ENCODE results near the gene TMEM151A. TPM values are rescaled to one million over a fixed set of nuclear protein-coding genes. Genes with fewer than 3 reads are reported as not detected.

Gene TMEM151A
- total RNA-seq, 4 donors from 2014 or later, result 1.6 to 14.8 (median 9.1) TPM; not detected in 1

DNA sequence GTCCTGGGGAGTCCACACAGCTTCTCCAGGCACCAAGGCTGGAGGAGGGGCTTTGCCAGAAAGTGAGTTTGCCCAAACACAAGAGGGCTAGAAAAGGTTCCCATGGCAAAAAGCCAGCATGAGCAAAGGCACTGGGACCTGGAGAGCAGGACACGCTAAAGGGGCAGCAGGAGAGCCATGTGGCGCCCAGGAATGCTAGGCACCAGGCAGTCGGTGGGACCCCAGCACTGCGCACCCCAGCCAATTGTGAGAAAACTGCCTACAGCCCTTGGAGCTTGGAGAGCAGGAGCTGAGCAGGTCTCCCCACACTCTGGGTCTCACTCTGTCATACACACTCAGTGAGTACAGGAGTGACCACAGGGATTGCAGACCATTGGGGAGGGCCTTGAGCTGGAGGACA, 28.5 kb upstream of the TMEM151A start:
- DNase-seq (ENCODE audit: low spot score) (no peak), ATAC-seq (ENCODE audit: low FRiP score) (no peak)
- TF ChIP-seq, protein P1, sequence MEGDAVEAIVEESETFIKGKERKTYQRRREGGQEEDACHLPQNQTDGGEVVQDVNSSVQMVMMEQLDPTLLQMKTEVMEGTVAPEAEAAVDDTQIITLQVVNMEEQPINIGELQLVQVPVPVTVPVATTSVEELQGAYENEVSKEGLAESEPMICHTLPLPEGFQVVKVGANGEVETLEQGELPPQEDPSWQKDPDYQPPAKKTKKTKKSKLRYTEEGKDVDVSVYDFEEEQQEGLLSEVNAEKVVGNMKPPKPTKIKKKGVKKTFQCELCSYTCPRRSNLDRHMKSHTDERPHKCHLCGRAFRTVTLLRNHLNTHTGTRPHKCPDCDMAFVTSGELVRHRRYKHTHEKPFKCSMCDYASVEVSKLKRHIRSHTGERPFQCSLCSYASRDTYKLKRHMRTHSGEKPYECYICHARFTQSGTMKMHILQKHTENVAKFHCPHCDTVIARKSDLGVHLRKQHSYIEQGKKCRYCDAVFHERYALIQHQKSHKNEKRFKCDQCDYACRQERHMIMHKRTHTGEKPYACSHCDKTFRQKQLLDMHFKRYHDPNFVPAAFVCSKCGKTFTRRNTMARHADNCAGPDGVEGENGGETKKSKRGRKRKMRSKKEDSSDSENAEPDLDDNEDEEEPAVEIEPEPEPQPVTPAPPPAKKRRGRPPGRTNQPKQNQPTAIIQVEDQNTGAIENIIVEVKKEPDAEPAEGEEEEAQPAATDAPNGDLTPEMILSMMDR (IDR thresholded peaks at IDR 0.05), result no peak

DNA sequence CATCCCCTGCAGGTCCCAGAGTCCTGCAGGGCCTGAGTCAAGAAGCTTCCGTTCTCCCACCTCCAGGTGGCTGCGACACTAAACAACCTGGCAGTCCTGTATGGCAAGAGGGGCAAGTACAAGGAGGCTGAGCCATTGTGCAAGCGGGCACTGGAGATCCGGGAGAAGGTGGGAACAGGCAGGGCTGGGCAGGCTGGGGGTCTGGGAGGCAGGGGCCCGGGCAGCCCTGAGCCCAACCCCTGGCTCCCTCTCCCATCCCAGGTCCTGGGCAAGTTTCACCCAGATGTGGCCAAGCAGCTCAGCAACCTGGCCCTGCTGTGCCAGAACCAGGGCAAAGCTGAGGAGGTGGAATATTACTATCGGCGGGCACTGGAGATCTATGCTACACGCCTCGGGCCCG, 27.9 kb upstream of the TMEM151A start:
- DNase-seq (ENCODE audit: low spot score) (no peak), ATAC-seq (ENCODE audit: low FRiP score) (no peak)
- TF ChIP-seq, protein P1 (IDR thresholded peaks at IDR 0.05), result no peak

DNA sequence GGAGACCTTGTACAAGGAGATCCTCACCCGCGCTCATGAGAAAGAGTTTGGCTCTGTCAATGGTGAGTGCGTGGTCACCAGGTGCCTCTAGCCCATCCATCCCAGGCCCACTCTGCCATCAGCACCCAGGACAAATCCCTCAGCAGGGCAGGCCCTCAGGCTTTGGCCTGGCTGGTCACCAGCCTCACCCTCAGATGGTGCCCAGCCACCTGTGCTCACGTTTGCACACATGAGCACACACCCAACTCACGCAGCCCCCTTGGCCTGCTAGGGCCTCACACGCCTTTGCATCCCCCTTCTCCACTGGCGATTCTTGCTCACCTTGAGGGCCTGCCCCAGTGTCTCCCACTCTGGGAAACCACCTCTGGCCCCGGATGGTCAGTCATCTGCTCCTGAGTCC, 27.3 kb upstream of the TMEM151A start:
- DNase-seq (ENCODE audit: low spot score) (no peak), ATAC-seq (ENCODE audit: low FRiP score) (no peak)

DNA sequence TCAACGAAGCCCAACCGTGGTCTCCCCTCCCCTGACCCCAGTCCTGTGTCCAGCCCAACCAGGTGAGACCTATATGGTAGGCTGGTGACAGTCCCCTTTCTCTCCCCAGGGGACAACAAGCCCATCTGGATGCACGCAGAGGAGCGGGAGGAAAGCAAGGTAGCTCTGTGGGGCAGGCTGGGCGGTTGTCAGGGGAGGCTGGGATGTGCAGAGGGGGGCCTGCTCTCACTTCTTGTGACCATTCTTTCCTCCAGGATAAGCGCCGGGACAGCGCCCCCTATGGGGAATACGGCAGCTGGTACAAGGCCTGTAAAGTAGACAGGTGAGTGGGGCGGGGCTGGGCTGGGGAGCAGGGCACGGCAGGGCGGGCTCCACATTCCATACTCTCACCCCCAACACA, 26.8 kb upstream of the TMEM151A start:
- TF ChIP-seq, protein P1 (IDR thresholded peaks at IDR 0.05), result no peak

More for the DNA sequence above, 27.3 kb upstream of the TMEM151A start:
- TF ChIP-seq, protein P1 (IDR thresholded peaks at IDR 0.05), result no peak

DNA sequence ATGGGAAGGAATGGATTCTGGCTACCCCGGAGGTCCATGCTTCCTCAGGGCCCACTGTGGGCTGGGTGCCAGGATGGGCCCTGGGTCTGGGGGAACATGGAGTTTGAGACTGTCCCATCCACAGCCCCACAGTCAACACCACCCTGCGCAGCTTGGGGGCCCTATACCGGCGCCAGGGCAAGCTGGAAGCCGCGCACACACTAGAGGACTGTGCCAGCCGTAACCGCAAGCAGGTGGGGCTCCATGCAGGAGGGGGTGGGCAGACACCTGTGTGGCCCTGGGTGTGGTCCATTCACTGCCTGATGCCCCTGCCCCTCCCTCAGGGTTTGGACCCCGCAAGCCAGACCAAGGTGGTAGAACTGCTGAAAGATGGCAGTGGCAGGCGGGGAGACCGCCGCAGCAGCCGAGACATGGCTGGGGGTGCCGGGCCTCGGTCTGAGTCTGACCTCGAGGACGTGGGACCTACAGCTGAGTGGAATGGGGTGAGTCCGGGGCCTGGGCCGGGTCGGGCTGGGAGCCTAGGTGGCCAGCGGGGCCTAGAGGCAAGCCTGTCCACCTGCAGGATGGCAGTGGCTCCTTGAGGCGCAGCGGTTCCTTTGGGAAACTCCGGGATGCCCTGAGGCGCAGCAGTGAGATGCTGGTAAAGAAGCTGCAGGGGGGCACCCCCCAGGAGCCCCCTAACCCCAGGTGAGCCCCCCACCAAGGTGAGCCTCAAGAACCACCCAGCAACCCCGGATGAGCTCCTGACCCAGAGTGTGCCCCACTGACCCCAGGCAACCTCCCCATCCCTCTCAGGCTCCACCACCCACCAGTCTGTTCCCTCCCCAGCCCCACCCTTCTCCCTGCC, 25.9 kb upstream of the TMEM151A start:
- TF ChIP-seq, protein P1 (IDR thresholded peaks at IDR 0.05), result no peak
- DNase-seq (ENCODE audit: low spot score) (no peak), ATAC-seq (ENCODE audit: low FRiP score) (no peak)

More for the DNA sequence above, 26.8 kb upstream of the TMEM151A start:
- ATAC-seq (ENCODE audit: low FRiP score) (no peak), DNase-seq (ENCODE audit: low spot score) (no peak)

DNA sequence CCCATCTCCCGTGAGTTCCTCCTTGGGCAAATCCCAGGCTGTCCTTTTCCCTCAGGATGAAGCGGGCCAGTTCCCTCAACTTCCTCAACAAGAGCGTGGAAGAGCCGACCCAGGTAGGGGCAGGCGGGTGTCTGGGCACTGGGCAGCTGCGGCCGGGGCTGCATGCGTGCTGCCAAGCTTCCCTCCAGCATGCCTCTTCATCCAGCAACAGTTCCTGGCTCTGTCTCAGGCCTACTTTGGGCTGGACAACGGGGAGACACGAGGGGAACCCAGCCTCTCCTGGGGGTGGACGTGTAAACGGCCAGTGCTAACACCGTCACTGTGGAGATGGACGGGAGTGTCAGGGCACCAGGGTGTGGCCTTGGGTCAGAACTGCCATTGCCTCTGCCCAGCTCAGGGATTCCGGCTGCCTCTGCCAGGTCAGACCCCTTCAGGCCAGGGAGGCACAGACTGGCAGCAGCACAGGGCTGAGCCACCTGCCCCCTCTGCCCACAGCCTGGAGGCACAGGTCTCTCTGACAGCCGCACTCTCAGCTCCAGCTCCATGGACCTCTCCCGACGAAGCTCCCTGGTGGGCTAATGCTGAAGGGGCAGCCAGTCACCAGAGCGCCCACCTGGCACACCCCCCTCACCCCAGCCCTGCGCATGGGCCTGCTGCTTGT, 25.2 kb upstream of the TMEM151A start:
- DNase-seq (ENCODE audit: low spot score) (no peak), ATAC-seq (ENCODE audit: low FRiP score) (no peak)
- TF ChIP-seq, protein P1 (IDR thresholded peaks at IDR 0.05), result no peak
